HG03066 (cell line): Measurements from ENCODE around the gene MAGEA9.
"Not testable (repeated sequence)": the region's sequence is repeated elsewhere in the genome, so short reads cannot be mapped to it uniquely, and the experiment has no call there.

Experiments
- ATAC-seq: cut with Tn5 transposase; IDR thresholded peaks from one replicate; pipeline ENCODE4 v1.9.1; 2021; ENCODE audit warnings: low read depth; ENCODE audit not compliant: unreplicated experiment

Gene MAGEA9

DNA sequence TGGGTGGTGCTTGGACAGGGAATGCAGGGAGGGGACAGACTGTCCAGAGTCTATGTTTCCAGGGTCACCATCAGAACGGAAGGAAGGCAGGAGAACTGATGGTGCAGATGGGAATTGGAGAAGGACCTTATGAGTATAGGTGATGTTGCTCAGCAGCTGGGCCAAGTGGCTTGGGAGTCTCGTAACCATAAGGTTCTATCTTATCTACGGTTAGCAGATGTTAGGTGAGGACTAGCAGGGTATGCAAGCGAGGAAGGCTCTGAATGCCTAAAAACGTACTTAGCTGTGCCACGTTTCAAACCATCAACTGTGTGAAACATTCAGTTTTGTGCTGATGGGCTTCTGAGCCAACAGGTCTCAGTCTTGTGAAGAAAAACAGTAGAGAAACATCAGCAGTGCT, 22.4 kb downstream of the MAGEA9 start:
- no peak for ATAC-seq

DNA sequence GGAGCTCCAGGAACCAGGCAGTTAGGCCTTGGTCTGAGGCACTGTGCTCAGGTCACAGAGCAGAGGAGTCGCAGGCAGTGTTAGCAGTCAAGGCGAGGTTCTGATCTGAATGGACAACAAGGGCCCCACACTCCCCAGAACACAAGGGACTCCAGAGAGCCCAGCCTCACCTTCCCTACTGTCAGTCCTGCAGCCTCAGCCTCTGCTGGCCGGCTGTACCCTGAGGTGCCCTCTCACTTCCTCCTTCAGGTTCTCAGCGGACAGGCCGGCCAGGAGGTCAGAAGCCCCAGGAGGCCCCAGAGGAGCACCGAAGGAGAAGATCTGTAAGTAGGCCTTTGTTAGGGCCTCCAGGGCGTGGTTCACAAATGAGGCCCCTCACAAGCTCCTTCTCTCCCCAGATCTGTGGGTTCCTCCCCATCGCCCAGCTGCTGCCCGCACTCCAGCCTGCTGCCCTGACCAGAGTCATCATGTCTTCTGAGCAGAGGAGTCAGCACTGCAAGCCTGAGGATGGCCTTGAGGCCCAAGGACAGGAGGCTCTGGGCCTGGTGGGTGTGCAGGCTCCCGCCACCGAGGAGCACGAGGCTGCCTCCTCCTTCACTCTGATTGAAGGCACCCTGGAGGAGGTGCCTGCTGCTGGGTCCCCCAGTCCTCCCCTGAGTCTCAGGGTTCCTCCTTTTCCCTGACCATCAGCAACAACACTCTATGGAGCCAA, 26.2 kb downstream of the MAGEA9 start:
- ATAC-seq, result no peak

GRCh38 chrX:149818652-149819051, 36.9 kb downstream of the MAGEA9 start:
- ATAC-seq, result no peak

- ATAC-seq, result no peak
Measured at GRCh38 chrX:149819371-149819770, 37.6 kb downstream of the MAGEA9 start.

- ATAC-seq, result no peak
Measured at GRCh38 chrX:149825424-149825823, 43.7 kb downstream of the MAGEA9 start.

GRCh38 chrX:149827254-149827653, 45.5 kb downstream of the MAGEA9 start:
- ATAC-seq, result no peak

DNA sequence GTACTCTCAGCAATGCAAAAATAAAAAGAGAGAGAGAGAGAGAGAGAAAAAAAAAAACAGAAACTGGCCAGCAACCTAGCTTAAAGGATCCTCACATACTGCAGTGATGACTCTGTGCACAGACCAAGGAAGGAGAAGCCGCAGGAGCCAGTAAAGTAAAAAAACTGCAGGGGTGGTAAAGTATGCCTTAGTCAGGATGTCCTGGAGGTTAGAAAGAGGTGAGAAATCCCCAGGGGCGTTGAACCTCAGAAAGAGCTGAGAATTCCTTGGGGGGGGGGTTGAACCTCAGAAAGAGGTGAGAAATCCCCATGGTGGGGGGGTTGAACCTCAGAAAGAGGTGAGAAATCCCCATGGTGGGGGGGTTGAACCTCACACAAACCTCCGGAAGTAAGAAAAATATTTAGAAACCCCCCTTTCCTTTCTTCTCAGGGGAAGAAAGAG, 48.0 kb downstream of the MAGEA9 start:
- peak; percentile 62 for ATAC-seq

DNA sequence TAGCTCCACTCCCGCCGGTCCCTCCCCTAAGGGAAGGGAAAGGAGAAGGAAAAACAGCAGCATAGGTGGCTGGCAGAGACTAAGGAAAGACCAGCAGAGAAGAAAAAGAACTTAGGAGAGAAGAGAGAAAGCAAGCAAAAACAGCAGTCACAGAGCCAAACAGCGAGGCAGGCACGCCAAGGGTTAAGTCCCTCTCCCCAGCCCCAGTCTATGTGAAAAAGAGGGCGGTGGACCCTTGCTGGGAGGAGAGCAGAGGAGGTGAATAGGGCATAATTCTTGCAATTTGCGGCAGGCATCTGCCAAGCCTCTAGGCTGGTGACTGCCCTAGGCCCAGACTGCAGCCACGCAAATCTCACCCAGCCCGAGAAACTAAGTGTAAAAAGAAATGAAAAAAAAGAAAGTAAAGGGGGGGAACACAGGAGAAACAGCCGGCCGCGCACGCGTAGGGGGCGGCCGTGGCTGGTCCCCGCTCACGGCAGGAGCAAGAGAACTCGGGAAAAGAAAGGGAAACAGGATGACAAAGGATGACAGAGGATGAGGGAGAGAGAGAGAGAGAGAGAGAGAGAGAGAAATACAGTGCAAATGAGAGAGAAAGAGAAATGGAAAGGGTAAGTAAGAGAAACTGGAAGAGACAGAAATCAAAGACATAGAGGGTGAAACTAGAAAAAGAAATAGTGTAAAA, 48.6 kb downstream of the MAGEA9 start:
- peak; percentile 44 for ATAC-seq

DNA sequence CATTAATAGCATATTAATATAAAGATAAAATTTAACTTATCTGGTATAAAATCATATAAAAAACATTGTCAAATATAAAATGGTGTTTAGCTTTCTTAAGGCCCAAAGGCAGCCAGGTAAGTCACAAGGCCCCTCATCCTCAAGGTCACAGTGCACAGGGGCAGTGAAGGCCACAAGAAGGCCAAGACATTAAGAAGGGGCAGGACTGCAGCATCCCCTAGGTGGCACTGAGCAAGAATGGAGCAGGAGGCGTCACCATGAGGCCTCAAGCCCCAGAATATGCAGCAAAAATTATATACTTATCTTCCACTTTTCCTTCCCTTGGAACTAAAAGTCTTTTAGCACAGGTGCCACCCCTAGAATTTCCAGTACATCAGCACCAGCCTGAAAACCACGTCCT, 49.7 kb downstream of the MAGEA9 start:
- ATAC-seq, result no peak

- not testable (repeated sequence) for ATAC-seq
Measured at GRCh38 chrX:149836728-149837127, 55.0 kb downstream of the MAGEA9 start.

DNA sequence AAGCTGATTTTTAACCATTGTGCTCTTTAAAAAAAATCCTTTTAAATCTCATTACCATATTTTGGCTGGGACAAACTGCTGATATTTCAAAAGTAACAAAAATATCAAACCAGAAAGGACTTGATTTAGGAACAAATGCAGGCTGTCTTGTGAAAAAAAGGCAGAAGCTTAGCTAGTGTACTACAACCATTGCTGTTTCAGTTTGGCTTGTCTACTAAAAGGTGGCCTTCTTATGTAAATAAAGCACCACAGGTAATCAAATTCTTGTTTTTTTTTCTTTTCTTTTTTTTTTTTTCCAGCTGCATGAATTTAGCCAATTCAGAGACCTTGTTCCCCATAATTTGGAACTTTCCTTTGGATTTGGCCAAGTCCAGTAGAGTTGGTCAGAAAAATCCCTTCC, 55.4 kb downstream of the MAGEA9 start:
- ATAC-seq, result no peak
